Fibroblast of skin of left biceps (primary cell): ENCODE results near the gene SDCCAG8.
A peak's percentile ranks its signal among the peaks of the same experiment; 100 is the strongest.

Experiments used
- DNase-seq, 2 experiments: peaks; one replicate each; pipeline ENCODE4 v3.0.0-alpha.2; 2013; ENCODE audit warnings: low read depth in 2 of 2

Gene SDCCAG8

DNA sequence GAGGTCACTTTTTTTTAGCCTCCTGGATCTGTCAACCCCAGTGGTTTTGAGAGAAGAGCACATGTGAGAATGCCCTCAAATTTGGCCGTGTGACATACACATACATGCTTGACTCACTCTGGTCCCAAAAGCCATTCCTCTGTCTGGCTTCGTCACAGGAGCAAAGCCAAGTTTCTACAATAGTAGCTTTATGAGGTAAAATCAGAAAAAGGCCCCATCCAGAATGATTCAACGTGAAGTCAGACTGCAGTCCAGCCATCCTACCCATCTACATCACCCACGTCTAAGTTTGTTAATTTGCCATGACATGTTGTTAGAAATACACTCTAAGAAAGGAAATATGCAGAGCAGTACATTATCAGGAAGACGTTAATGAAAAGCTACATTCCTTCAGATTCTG, 245.2 kb downstream of the SDCCAG8 start:
- DNase-seq, result no peak

DNA sequence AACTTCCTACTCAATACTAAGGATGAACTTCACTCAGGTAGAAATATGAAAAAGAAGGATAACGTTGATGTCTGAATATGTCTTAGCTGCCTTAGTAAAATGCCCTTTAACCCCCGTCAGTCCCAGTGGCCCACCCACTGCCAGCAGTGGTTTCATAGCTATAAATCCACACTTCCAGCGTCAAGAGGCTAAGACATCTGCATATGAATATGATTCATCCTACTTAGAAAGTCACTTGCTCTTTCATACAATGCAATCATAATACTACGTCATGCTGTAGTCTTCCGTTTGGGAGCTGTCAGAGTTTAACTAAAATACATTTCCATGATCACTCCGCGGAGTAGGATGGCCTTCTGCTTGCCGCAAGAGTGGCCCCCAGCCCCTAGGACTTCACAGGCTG, 247.3 kb downstream of the SDCCAG8 start:
- DNase-seq, result no peak

DNA sequence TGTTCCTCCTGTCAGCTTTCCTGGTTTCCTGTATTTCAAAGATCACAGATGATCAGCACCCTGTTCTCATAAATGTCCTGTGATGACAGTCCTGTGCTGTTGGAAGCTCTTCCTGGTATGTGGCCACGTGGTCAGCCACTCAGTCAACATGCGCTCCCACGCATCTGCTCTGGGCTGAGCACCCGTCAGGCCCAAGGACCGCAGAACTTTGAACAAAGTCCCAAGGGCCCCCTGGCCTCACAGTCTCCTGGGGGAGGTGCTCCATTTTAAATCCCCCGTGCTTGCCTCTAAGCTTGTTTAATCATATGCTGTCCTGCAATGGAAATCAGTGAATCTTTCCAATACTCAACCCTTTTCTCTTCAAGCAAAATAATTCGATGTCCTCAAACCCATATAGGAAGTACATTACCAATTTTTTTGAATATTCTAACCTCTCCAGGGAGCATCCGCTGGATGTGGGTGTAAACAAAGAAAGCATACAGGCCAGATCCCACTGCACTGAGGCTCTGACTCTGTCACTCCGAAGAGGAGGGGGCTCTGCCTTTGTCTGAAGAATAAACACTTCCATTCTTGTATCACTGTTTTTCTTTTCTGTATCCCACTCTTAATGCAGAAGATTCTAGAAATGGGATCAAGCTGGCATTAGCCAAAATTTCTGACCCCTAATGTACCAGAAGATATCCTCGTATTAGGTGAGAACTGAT, 250.3 kb downstream of the SDCCAG8 start:
- DNase-seq, result no peak

DNA sequence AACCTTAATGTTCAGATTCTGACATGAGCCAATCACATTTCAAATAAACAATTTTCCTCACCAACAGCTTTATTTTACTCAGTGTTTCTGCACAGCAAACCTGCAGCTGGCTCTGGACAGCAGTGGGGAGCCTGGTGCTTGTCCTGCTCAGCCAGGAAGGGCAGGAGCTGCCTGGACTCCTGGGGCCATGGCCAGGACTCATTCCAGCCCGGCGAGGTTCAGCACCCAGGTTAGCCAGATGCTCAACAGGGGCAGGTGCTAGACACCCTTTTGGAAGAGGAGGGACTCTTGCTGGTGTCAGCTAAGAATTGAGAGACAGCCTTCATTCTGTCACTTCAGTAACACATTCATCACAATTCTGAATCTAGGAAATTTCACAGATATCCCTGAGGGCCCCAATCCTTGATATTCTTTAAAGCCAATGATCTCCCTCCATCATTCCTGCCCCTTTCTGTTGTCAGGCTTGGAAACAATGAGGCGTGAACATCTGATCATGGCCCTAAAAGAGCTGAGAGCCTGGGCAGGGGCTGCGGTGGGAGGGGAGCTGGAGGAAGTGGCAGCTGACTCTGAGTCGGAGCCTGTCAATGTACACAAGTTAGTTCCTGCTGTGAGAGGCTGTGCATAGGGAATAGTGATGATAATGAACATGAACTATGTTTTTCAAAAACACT, 251.3 kb downstream of the SDCCAG8 start:
- no peak for DNase-seq

DNA sequence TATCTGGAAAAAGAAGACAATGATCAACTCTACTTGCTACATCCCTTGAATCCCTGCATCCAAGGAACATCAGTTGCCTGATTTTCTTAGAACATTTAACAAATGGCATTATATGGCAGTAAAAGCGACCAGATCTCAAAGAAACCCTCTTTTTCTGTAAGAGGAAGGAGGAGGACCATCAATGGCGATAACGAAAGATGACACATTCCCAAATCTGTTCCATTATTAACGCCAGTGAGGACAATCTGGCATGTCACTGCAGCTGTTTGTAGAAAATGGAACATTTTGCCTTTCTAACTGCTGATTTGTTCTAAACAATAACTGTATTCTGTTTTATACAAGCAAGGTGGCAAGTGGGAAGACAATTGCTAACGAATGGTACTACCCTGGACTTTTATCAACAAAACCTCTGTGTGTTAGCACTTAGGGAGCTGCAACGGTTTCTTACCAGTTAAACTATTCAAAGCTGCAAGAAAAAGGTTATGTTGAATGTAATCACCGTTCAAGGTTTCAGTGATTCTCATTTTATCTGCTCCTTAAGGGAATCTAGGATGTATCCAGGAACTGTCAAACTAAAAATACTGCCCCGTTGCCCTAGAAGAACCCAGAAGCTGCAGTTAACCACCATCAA, 251.9 kb downstream of the SDCCAG8 start:
- DNase-seq, result no peak

DNA sequence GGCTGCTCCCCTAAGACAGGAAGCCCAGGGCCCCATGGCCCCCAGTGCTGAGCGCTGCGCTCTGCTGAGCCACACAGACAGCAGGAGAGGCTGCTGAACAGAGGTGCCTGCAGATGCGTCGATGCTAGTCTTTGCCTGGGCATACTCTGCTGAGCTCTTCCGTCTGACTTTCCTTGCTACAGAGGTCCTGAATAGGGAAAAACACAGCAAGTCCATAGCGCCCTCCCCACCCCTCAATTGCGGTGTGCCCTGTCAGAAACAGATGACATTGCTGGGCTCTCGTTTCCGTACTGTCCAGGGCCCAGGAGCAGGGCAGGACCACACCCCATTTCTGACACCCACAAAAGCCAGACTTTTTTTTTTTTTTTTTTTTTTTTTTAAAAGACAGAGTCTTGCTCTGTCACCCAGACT, 252.5 kb downstream of the SDCCAG8 start:
- no peak for DNase-seq

DNA sequence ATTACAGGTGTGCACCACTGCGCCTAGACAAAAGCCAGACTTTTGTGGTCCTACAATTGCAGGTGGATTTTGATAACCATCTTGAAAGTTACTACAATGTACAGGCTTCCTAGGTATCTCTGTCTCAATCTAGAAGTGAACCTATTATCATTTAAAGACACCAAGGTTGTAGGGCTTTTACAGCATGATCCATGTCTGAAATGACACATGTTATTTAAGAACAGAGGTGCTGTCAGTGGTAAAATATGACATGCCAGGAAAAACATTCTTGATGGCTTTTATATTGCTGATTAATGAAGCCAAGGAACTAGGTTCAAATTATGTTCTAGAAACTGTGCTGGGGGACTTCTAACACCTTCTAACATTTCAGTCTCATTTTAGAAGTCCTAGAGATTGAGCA, 253.1 kb downstream of the SDCCAG8 start:
- no peak for DNase-seq

DNA sequence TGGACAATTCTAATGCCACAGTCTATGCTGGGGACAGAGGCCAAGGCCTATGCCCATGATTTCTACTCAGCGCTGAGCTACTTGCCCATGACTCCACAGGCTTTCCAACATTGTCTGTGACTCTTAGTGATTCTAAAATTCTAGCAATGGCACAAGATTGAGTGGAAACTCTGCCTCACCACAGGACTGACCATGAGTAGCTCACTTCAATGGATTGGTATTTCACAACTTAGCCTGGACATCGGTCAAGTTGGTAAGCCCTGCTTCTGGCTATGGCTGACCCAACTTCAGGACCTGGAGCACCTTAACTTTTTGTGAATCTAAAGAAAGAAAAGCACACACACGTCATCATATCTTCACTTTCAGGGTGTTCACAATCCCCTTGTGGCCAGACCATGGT, 255.1 kb downstream of the SDCCAG8 start:
- no peak for DNase-seq

DNA sequence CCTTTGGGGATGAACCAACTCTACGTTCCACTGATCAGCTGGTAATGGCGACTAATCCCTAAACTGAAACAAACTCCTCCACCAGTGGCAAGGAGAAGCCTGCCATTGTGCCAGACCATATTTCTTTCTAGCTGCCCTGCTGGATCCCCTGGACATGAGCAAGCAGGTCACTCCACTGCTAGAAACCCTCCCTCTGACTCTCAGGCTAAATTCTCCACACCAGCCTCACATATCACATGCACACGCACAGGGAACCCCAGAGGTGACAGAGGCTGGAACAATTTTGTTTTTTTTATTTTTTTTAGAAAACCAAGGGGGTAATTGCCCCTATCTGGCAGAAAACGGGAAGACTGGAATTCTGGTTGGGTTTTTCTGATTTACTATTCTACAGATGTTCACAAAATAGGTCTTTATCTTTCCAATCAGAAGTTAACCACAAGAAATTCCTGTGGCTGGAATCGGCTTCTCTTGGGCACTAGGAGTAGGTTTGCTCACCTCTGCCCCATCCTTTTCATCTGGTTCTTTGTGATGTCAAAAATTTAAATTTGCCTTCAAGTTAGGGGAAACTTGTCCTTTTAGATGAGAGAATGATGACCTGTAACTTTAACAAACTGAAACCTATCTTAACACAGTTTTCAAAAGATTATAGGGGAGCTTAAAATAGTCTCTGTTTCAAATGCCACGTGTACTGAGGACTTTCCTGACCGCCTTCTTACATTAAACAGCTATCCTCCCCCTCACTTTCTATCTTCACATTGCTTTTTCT, 258.1 kb downstream of the SDCCAG8 start:
- no peak for DNase-seq

DNA sequence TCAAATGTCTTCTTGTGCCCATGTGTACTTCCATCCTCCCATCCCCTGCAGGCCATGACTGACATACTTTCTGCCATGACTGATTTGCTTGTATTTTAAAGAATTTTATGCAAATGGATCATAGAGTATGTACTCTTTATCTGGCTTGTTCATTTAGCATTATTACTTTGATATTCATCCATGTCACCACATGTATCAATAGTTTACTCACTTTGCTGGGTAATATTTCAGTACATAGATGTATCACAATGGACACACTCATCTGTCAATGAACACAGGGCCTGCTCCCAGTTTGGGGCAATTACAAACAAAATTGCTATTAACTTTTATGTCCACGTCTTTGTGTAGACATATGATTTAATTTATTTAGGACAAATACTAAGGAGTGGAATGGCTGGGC, 259.1 kb downstream of the SDCCAG8 start:
- no peak for DNase-seq

DNA sequence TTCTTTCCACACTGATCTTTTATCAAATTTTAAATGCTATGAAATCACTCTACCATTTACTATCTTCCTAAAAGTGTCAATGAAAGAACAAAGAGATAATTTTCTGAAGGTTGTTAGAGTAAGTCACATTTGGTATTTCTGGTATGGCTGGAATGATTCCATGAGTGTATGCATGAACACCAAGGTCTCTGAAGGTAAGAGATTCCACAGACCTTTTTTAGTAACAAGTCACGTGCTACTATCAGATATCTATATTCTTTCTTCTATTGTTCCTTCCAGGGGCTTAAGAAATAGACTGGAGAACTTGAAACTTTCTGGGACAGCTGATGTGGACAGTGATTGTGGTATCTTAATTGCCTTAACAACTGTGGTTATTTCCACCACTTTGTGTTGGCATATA, 265.0 kb downstream of the SDCCAG8 start:
- DNase-seq, result no peak

DNA sequence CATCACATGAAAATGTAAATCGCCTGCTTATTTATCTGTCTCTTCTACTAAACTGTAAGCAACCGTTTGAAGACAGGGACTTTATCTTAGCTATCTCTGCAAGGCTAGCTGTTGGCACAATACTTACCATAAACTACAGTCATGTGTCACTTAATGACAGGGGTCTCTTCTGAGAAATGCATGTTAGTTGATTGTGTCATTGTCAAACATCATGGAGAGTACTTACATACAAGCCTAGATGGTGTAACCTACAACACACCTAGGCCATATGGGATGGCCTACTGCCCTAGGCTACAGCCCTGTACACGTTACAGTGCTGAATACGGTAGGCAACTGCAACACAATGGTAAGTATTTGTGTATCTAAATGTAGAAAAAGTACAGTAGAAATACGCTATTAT, 267.9 kb downstream of the SDCCAG8 start:
- DNase-seq, result no peak

DNA sequence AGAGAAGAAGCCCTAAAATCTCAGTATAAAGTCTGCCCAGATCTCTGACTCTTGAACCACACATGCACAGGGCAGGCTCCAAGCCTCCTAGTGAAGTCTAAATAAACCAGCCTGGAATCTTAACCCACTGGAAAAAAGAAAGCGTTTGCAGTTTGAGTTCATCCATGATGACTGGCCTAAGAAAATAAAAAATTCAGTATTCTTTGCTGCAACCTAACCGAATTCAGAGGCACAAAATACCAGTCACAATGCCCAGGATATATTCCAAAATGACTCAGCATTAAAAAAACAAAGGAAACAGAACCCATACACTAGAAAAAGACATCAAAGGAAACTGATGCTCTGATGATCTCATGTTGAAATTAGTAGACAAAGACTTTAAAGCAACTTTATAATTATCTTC, 269.2 kb downstream of the SDCCAG8 start:
- DNase-seq, result peak in 1 of 2 experiments; percentile 15

DNA sequence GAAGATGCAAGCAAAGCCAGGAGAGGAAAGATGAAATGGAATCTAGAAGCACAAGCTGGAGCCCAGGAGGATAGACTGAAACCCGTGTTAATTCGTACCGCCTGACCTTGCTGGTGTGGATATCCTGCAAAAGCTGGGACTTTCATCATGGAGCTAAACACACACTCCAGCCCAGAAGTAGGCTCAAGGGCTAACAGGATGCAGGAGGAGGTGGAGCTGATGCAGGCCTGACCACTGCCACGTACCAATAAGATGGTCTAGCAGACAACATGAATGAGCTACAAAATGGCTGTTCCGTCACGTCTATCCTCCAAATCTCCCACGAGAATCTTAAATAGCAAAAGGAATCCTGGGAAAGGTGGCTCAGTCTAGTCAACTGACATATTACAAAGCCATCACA, 270.3 kb downstream of the SDCCAG8 start:
- no peak for DNase-seq

DNA sequence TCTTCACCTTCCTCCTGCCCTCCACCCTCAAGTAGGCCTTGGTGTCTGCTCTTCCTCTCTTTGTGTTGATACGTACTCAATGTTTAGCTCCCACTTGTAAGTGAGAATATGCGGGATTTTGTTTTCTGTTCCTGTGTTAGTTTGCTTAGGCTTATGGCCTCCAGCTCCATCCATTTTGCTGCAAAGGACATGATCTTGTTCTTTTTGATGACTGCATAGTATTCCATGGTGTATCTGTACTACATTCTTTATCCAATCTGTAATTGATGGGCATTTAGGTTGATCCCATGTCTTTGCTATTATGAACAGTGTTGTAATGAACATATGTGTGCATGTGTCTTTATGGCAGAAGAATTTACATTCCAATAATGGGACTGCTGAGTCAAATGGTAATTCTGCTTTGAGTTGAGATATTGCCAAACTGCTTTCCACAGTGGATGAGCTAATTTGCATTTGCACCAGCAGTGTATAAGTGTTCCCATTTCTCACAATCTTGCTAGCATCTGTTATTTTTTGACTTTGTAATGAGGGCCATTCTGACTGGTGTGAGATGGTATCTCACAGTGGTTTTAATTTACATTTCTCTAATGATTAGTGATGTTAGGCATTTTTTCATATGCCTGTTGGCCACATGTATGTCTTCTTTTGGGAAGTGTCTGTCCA, 272.7 kb downstream of the SDCCAG8 start:
- DNase-seq, result no peak

DNA sequence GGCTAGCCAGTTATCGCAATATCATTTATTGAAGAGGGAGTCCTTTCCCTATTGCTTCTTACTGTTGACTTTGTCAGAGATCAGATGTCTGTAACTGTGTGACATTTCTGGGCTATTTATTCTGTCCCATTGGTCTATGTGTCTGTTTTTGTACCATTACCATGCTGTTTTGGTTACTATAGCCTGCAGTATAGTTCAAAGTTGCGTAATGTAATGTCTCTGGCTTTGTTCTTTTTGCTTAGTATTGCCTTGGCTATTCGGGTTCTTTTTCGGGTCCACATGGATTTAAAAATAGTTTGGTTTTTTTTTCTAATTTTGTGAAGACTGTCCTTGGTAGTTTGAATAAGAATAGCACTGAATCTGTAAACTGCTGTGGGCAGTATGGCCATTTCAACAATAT, 273.7 kb downstream of the SDCCAG8 start:
- no peak for DNase-seq

DNA sequence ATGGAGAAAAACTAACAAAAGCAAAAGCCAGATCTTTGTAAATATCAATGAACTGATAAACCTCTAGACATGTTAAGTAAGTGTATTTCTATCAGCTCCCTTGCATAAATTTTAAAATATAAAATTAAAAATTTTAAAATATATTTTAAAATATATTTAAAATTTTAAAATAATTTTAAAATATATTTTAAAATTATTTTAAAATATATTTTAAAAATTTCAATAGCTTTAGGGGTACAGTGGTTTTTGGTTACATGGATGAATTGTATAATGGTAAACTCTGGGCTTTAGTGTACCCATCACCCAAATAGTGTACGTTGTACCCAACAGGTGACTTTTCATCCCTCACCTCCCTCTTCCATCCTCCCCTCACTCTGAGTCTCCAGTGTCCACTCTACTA, 279.2 kb downstream of the SDCCAG8 start:
- DNase-seq, result no peak

DNA sequence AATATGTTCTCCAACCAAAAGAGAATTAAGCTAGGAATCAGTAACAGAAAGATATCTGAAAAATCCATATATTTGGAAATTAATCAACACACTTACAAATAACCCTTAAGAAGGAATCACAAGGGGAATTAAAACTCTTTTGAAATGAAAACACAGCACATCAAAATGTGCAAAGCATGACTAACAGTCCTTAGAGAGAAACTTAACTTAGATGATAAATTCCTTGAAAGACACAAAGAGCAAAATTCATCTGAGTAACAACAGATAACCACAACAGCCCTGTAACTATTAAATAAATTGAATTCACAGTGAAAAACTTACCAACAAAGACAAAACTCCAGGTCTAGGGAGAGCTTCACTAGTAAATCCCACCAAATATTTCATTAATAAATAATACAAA, 283.8 kb downstream of the SDCCAG8 start:
- DNase-seq, result no peak

DNA sequence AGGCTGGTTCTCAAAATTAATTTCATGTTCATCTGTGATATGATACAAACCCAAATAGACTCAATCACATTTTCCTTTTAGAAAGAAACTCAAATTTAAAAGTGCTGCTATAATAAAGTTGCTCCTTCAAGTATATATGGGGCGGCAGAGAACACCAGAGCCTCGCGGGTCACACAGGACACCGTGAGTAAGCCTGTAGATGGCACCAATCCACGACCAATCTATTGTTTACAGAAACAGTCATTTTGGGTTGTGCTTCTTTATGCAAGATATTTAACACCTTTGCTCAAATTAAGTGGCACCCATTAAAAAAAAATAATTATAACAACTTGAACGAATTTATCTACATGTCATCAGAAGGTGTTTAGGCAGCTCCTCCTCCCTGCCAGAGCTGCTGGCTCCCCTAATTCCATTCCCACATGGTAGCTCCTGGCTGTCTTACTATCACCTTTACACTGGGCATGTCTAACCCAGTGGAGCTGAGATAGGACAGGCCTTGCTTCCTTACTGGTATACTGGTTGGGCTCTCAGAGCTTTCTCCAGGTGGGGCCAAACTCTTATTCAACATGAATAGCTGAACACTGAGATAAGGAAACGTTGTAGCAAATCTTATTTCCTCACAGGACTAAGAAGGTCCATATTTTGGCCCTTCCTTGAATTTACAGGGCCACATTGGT, 287.0 kb downstream of the SDCCAG8 start:
- DNase-seq, result no peak

DNA sequence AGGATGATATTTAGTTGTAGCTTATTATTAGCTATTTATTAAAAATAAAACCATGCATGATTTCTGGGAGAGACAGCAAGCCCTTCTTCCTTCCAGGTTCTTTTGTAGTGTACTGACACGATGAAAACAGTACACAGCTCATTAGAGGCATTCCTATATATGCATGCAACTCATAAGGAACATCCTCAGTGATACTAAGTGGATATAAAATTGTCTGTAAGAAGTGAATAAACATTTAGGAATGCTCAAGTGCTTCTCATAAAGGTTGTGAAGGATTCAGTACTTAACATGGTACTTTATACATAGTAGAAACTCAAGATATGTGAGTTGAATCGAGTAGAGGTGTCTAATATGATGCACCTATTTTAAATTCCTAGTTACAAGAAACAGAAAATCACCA, 287.7 kb downstream of the SDCCAG8 start:
- DNase-seq, result no peak

DNA sequence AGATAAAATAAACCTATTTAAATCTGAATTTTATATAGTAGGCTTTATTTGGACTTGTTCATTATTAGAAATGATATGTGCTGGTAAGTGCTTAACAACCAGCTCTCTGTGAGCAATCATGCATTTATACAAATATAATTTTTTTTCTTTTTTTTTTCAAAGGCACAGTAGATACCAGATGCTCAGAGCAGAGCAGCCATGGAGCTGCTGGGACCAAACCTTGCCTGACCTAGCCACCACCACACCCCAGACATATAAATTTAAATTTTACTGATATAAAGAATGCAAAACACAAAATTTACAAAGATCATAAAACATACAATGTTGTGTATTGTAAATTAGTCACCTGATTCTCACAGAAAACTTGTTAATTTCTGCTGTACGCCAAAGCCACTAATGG, 290.6 kb downstream of the SDCCAG8 start:
- DNase-seq, result no peak
